SK-N-SH (cell line): ENCODE data around the gene CPN2. TPM values are rescaled to one million over a fixed set of nuclear protein-coding genes. Genes with fewer than 3 reads are reported as not detected.

Experiments used
- CTCF ChIA-PET: fragments of 300-600, 350-600 bp; formaldehyde crosslinking; extraction: SDS; loops from one replicate; lab custom pipeline; 2021; lab: Yijun Ruan, JAX
- POLR2A ChIA-PET: fragments of 350-600 bp; sonication (Branson Sonifier 250); formaldehyde crosslinking; extraction: SDS; loops from one replicate; lab custom pipeline; 2020; ENCODE audit warnings: antibody characterized with exemption, inconsistent platforms; lab: Yijun Ruan, JAX
- DNase-seq: peaks from one replicate; pipeline ENCODE4 v3.0.0; 2012
- H2AFZ ChIP-seq: fragments of 200-600 bp; sonication (generic); 2 replicates; pipeline ENCODE4 v1.8.1; 2016; ENCODE audit warnings: antibody characterized with exemption, mild to moderate bottlenecking, low read depth
- H3F3A ChIP-seq: fragments of 200-600 bp; sonication (generic); replicated peaks from 2 replicates; pipeline ENCODE3; 2016; ENCODE audit warnings: antibody characterized with exemption, mild to moderate bottlenecking; ENCODE audit not compliant: insufficient read depth
- H3K27ac ChIP-seq, 2 experiments: fragments of 200-500 bp in 1 of 2; fragments of 200-600 bp in 1 of 2; sonication (Bioruptor generic) in 1 of 2; sonication (generic), shearing (Covaris generic) in 1 of 2; 2 replicates each; pipeline versions ENCODE4 v1.5.1 to v1.6.1; 2014 to 2016; ENCODE audit warnings: low read depth in 2 of 2, inconsistent platforms in 1 of 2, low read length in 1 of 2, mild to moderate bottlenecking in 1 of 2, mixed read lengths in 1 of 2
- H3K27me3 ChIP-seq: fragments of 200-600 bp; sonication (generic), shearing (Covaris generic); 2 replicates; pipeline ENCODE4 v1.6.1; 2016; ENCODE audit warnings: mixed run types; ENCODE audit not compliant: insufficient read depth
- H3K36me3 ChIP-seq, 2 experiments: fragments of 200-500 bp in 1 of 2; fragments of 200-600 bp in 1 of 2; sonication (Bioruptor generic) in 1 of 2; sonication (generic) in 1 of 2; replicated peaks in 1 of 2; 2 replicates each; pipeline versions ENCODE3 to v1.5.1; 2014 to 2016; ENCODE audit warnings: low read length in 1 of 2, mild to moderate bottlenecking in 1 of 2; ENCODE audit not compliant: insufficient read depth in 2 of 2, control insufficient read depth in 1 of 2
- H3K4me1 ChIP-seq, 2 experiments: fragments of 200-500 bp in 1 of 2; fragments of 200-600 bp in 1 of 2; sonication (Bioruptor generic) in 1 of 2; sonication (generic), shearing (Covaris generic) in 1 of 2; 2 replicates each; pipeline versions ENCODE4 v1.5.1 to v1.6.1; 2014 to 2016; ENCODE audit warnings: low read depth in 1 of 2, low read length in 1 of 2, mixed run types in 1 of 2; ENCODE audit not compliant: insufficient read depth in 2 of 2, control insufficient read depth in 1 of 2
- H3K4me2 ChIP-seq: fragments of 200-600 bp; sonication (generic), shearing (Covaris generic); 2 replicates; pipeline ENCODE4 v1.6.1; 2017; ENCODE audit warnings: mixed run types
- H3K4me3 ChIP-seq, 2 experiments: fragments of 200-500 bp in 1 of 2; fragments of 200-600 bp in 1 of 2; sonication (Bioruptor generic) in 1 of 2; sonication (generic), shearing (Covaris generic) in 1 of 2; 2 replicates each; pipeline versions ENCODE4 v1.5.1 to v1.8.1; 2014 to 2016; ENCODE audit warnings: low read depth in 2 of 2, inconsistent platforms in 1 of 2, low read length in 1 of 2, mild to moderate bottlenecking in 1 of 2, mixed read lengths in 1 of 2, moderate library complexity in 1 of 2
- H3K79me2 ChIP-seq: fragments of 200-600 bp; sonication (generic); 2 replicates; pipeline ENCODE4 v1.8.1; 2017; ENCODE audit warnings: mild to moderate bottlenecking; ENCODE audit not compliant: insufficient read depth
- H3K9ac ChIP-seq: fragments of 200-600 bp; sonication (generic); 2 replicates; pipeline ENCODE4 v1.6.1; 2017; ENCODE audit warnings: mixed run types
- H3K9me2 ChIP-seq: fragments of 200-600 bp; sonication (generic); 2 replicates; pipeline ENCODE4 v1.6.1; 2017; ENCODE audit warnings: mixed run types
- H3K9me3 ChIP-seq: fragments of 200-600 bp; sonication (generic); 2 replicates; pipeline ENCODE4 v1.6.1; 2017; ENCODE audit warnings: mixed run types, mild to moderate bottlenecking, moderate library complexity
- H4K20me1 ChIP-seq: fragments of 200-600 bp; sonication (generic); 2 replicates; pipeline ENCODE4 v1.6.1; 2017; ENCODE audit warnings: mild to moderate bottlenecking, mixed run types; ENCODE audit not compliant: insufficient read depth
- CHD2 ChIP-seq: fragments of 150-350 bp; IDR thresholded peaks from 2 replicates; pipeline ENCODE4 v1.6.1; 2018; ENCODE audit warnings: low read length; ENCODE audit not compliant: partially characterized antibody
- ELF1 ChIP-seq: IDR thresholded peaks from 2 replicates; pipeline ENCODE4 v1.4.0; 2012
- FOXM1 ChIP-seq: IDR thresholded peaks from 2 replicates; pipeline ENCODE4 v1.4.0; 2012; ENCODE audit warnings: low read depth, mild to moderate bottlenecking
- GABPA ChIP-seq: IDR thresholded peaks from 2 replicates; pipeline ENCODE4 v1.4.0; 2012; ENCODE audit warnings: low read depth, mild to moderate bottlenecking
- IRF3 ChIP-seq: fragments of 150-350 bp; IDR thresholded peaks from 2 replicates; pipeline ENCODE4 v1.6.1; 2016; ENCODE audit warnings: mild to moderate bottlenecking, low read depth, low read length
- JUND ChIP-seq: IDR thresholded peaks from 2 replicates; pipeline ENCODE4 v1.4.0; 2012
- MAX ChIP-seq: IDR thresholded peaks from 2 replicates; pipeline ENCODE4 v1.4.0; 2012; ENCODE audit warnings: low read depth
- MEF2A ChIP-seq: IDR thresholded peaks from 2 replicates; pipeline ENCODE4 v1.4.0; 2012; ENCODE audit warnings: low read depth, borderline replicate concordance
- MXI1 ChIP-seq: IDR thresholded peaks from 2 replicates; pipeline ENCODE4 v1.6.1; 2012; ENCODE audit warnings: mild to moderate bottlenecking, low read depth, low read length, improper control_type of control experiment
- NRF1 ChIP-seq: IDR thresholded peaks from 2 replicates; pipeline ENCODE4 v1.6.1; 2012; ENCODE audit warnings: low read depth, mild to moderate bottlenecking, low read length
- POLR2AphosphoS5 ChIP-seq: IDR thresholded peaks from 2 replicates; pipeline ENCODE4 v1.6.1; 2012; ENCODE audit warnings: low read depth, low read length
- RAD21 ChIP-seq: IDR thresholded peaks from 2 replicates; pipeline ENCODE4 v1.6.1; 2012; ENCODE audit warnings: mild to moderate bottlenecking, low read length
- RCOR1 ChIP-seq: fragments of 150-350 bp; IDR thresholded peaks from 2 replicates; pipeline ENCODE4 v1.6.1; 2017; ENCODE audit warnings: antibody characterized with exemption, low read length
- RFX5 ChIP-seq: IDR thresholded peaks from 2 replicates; pipeline ENCODE4 v1.6.1; 2012; ENCODE audit warnings: mild to moderate bottlenecking, improper control_type of control experiment, low read length
- SIN3A ChIP-seq: IDR thresholded peaks from 2 replicates; pipeline ENCODE4 v1.6.1; 2012; ENCODE audit warnings: low read depth, mild to moderate bottlenecking, low read length, moderate library complexity, borderline replicate concordance
- SMC3 ChIP-seq: IDR thresholded peaks from 2 replicates; pipeline ENCODE4 v1.6.1; 2012; ENCODE audit warnings: low read depth, low read length, improper control_type of control experiment
- TCF12 ChIP-seq: IDR thresholded peaks from 2 replicates; pipeline ENCODE4 v1.4.0; 2012
- TEAD4 ChIP-seq: IDR thresholded peaks from 2 replicates; pipeline ENCODE4 v1.4.0; 2012; ENCODE audit warnings: mild to moderate bottlenecking, borderline replicate concordance; ENCODE audit not compliant: insufficient read depth
- USF1 ChIP-seq: IDR thresholded peaks from 2 replicates; pipeline ENCODE4 v1.4.0; 2012; ENCODE audit warnings: low read depth, borderline replicate concordance
- ZBTB33 ChIP-seq: IDR thresholded peaks from 2 replicates; pipeline ENCODE4 v1.4.0; 2012; ENCODE audit warnings: low read depth, borderline replicate concordance
- WGBS: methylation state at CpG from one replicate; pipeline ENCODE4 v1.1.6; 2017; ENCODE audit warnings: low lambda C conversion rate; 5-methylcytosine and 5-hydroxymethylcytosine counted together
- polyA plus RNA-seq, 3 experiments: library from polyadenylated mRNA; depleted of rRNA; stranded (reverse); fragments of >200 nt; gene quantifications; 2 replicates each; pipeline ENCODE4 v1.2.3, GENCODE V29; 2012

CPN2 gene
- polyA plus RNA-seq, 1 of the 3 experiments (the other 2 are of a cell fraction): not detected

- no peaks in the 10 kb centered on the region for H3K9me2 ChIP-seq
- DNase-seq: no peak
- no peaks in the 10 kb centered on the region for H3K36me3 ChIP-seq
- TF ChIP-seq MEF2A: no peak
- no peak for TF ChIP-seq RCOR1
- TF ChIP-seq IRF3: no peak
- no peak for TF ChIP-seq SMC3
- no peak for TF ChIP-seq MAX
- no peak for TF ChIP-seq TEAD4
- no peak for TF ChIP-seq POLR2AphosphoS5
- TF ChIP-seq SIN3A: no peak
- no peak for TF ChIP-seq ELF1
- no peak for TF ChIP-seq ZBTB33
- TF ChIP-seq CHD2: no peak
- TF ChIP-seq NRF1: no peak
- no peak for TF ChIP-seq MXI1
- no peak for TF ChIP-seq FOXM1
- no peak for TF ChIP-seq RAD21
- no peak for TF ChIP-seq RFX5
- no peak for TF ChIP-seq TCF12
- no peak for TF ChIP-seq USF1
- no peak for TF ChIP-seq JUND
- TF ChIP-seq GABPA: no peak
- no peak overlapping the region for H3K27ac ChIP-seq
- H3K9ac ChIP-seq: no peak overlapping the region
- no peaks in the 10 kb centered on the region for H3K9me3 ChIP-seq
- no peaks in the 10 kb centered on the region for H4K20me1 ChIP-seq
- ChIA-PET POLR2A (no interaction called here), CTCF (interaction anchor here (5.5 kb wide), 1 partner anchor 8 kb away, joined by 39 read pairs; no protein-coding TSS in a partner anchor)
- H3F3A ChIP-seq: peaks cover 6% of the 10 kb centered on the region
- peaks cover 7% of the 10 kb centered on the region; the same call in 1 of the 2 replicates for H3K27me3 ChIP-seq
- H3K79me2 ChIP-seq: no peaks in the 10 kb centered on the region
- H3K4me3 ChIP-seq: no peak overlapping the region
- no peak overlapping the region for H2AFZ ChIP-seq
- WGBS: 85% methylated on average over 10 of the region's 10 CpGs
- H3K4me1 ChIP-seq: peaks cover 4 to 5% of the 10 kb centered on the region in 2 experiments; a peak in 2 of 4 replicates
- no peak overlapping the region for H3K4me2 ChIP-seq
Observed at GRCh38 chr3:194352667-194353246, 1.6 kb upstream of the CPN2 start.
